ENCODE data around the gene PRKAA1.
A peak's percentile ranks its signal among the peaks of the same experiment; 100 is the strongest.
"Not testable (repeated sequence)": the region's sequence is repeated elsewhere in the genome, so short reads cannot be mapped to it uniquely, and the experiment has no call there.

Gene PRKAA1

GRCh38 chr5:40779561-40779960 is 18.6 kb downstream of the PRKAA1 start:
- DNase-seq = no peak

GRCh38 chr5:40778133-40778532 is 20.0 kb downstream of the PRKAA1 start:
- DNase-seq = no peak

- no peak for DNase-seq
These were observed 21.6 kb downstream of the PRKAA1 start for GRCh38 chr5:40776658-40776977.

- DNase-seq = no peak
These were observed 22.1 kb downstream of the PRKAA1 start for GRCh38 chr5:40775846-40776657.

GRCh38 chr5:40775085-40775845 is 22.9 kb downstream of the PRKAA1 start:
- DNase-seq = no peak

GRCh38 chr5:40774623-40775022 is 23.6 kb downstream of the PRKAA1 start:
- no peak for DNase-seq

- no peak for DNase-seq
These were observed 27.4 kb downstream of the PRKAA1 start for GRCh38 chr5:40770764-40771163.

- no peak for DNase-seq
These were observed 35.5 kb downstream of the PRKAA1 start for GRCh38 chr5:40762705-40763104.

GRCh38 chr5:40757400-40757799 is 40.8 kb downstream of the PRKAA1 start:
- DNase-seq = no peak

GRCh38 chr5:40755407-40756365 is 42.5 kb downstream of the PRKAA1 start, which contains the start of gene TTC33:
Gene TTC33 (minus strand): TSS chr5:40755961. CDS start chr5:40747018, 8,943 bp downstream.
- DNase-seq = peak; percentile 98

GRCh38 chr5:40755093-40755406 is 43.1 kb downstream of the PRKAA1 start:
- peak; percentile 75 for DNase-seq

- DNase-seq = no peak
These were observed 43.6 kb downstream of the PRKAA1 start for GRCh38 chr5:40754381-40755092.

GRCh38 chr5:40746703-40747102 is 51.5 kb downstream of the PRKAA1 start:
- DNase-seq = no peak

GRCh38 chr5:40743771-40744170 is 54.4 kb downstream of the PRKAA1 start:
- no peak for DNase-seq

GRCh38 chr5:40738502-40738901 is 59.7 kb downstream of the PRKAA1 start:
- DNase-seq = no peak

GRCh38 chr5:40736103-40736875 is 61.9 kb downstream of the PRKAA1 start:
- DNase-seq = no peak

GRCh38 chr5:40735609-40736008 is 62.6 kb downstream of the PRKAA1 start:
- DNase-seq = no peak

GRCh38 chr5:40734986-40735385 is 63.2 kb downstream of the PRKAA1 start:
- no peak for DNase-seq

- no peak for DNase-seq
These were observed 64.2 kb downstream of the PRKAA1 start for GRCh38 chr5:40733879-40734563.

- no peak for DNase-seq
These were observed 64.7 kb downstream of the PRKAA1 start for GRCh38 chr5:40733434-40733833.

- DNase-seq = not testable (repeated sequence)
These were observed 75.7 kb downstream of the PRKAA1 start for GRCh38 chr5:40722497-40722911.

Measured in stimulated activated CD4-positive, alpha-beta T cell treated with anti-CD3 and anti-CD28 coated beads, Interleukin-15, amount 100 ng/mL, for 24 hours (primary cell).